HL-60 (cell line): Measurements from ENCODE around the gene COIL.

ENCODE experiments used
- CTCF ChIP-seq: IDR thresholded peaks from one replicate; pipeline ENCODE4 v1.5.1; 2011; ENCODE audit warnings: low read length, control low read depth, inconsistent platforms; ENCODE audit not compliant: insufficient read depth
- POLR2AphosphoS5 ChIP-seq: IDR thresholded peaks from 2 replicates; pipeline ENCODE4 v1.6.1; 2012; ENCODE audit warnings: low read depth
- REST ChIP-seq: IDR thresholded peaks from 2 replicates; pipeline ENCODE4 v1.6.1; 2012; ENCODE audit warnings: low read depth; ENCODE audit not compliant: insufficient replicate concordance

- TF ChIP-seq CTCF (no peak), REST (no peak), POLR2AphosphoS5 (no peak)
These were observed 45.2 kb upstream of the COIL start for GRCh38 chr17:57006040-57006439.
